Skin of body (tissue), 2 donors: ENCODE results near the gene TTYH3. TPM values are rescaled to one million over a fixed set of nuclear protein-coding genes. Genes with fewer than 3 reads are reported as not detected.
"Not testable (repeated sequence)": the region's sequence is repeated elsewhere in the genome, so short reads cannot be mapped to it uniquely, and the experiment has no call there.

ENCODE experiments used
- DNase-seq: peaks from one replicate; lab custom pipeline; 2025; lab: John Stamatoyannopoulos, UW
- total RNA-seq: library from RNA; depleted of rRNA; stranded (reverse); fragments of >200 nt; gene quantifications from one replicate; pipeline ENCODE4 v1.2.3, GENCODE V29; 2014

Gene TTYH3
- total RNA-seq, 1 donor from 2014 or later: 28.3 TPM

- DNase-seq: no peak
Measured at GRCh38 chr7:2602406-2603043, 29.3 kb upstream of the TTYH3 start.

GRCh38 chr7:2603044-2603965 is 28.5 kb upstream of the TTYH3 start:
- DNase-seq: no peak

GRCh38 chr7:2604608-2605174 is 27.1 kb upstream of the TTYH3 start:
- DNase-seq: no peak

GRCh38 chr7:2605608-2606538 is 25.9 kb upstream of the TTYH3 start:
- no peak for DNase-seq

GRCh38 chr7:2606539-2606936 is 25.2 kb upstream of the TTYH3 start:
- no peak for DNase-seq

GRCh38 chr7:2607122-2607922 is 24.5 kb upstream of the TTYH3 start:
- no peak for DNase-seq

GRCh38 chr7:2607923-2608904 is 23.6 kb upstream of the TTYH3 start:
- no peak for DNase-seq

- no peak for DNase-seq
Measured at GRCh38 chr7:2608921-2609411, 22.8 kb upstream of the TTYH3 start.

GRCh38 chr7:2609646-2610045 is 22.1 kb upstream of the TTYH3 start:
- DNase-seq: not testable (repeated sequence)

GRCh38 chr7:2610466-2610865 is 21.3 kb upstream of the TTYH3 start:
- DNase-seq: no peak

- DNase-seq: no peak
Measured at GRCh38 chr7:2610898-2611297, 20.9 kb upstream of the TTYH3 start.

- no peak for DNase-seq
Measured at GRCh38 chr7:2611401-2611800, 20.4 kb upstream of the TTYH3 start.

GRCh38 chr7:2611922-2612321 is 19.9 kb upstream of the TTYH3 start:
- DNase-seq: no peak

GRCh38 chr7:2612445-2613097 is 19.2 kb upstream of the TTYH3 start:
- DNase-seq: no peak

GRCh38 chr7:2613098-2613930 is 18.5 kb upstream of the TTYH3 start:
- no peak for DNase-seq

GRCh38 chr7:2613931-2614600 is 17.7 kb upstream of the TTYH3 start:
- DNase-seq: no peak
